H1 (cell line): Measurements from ENCODE around the gene PSD2. TPM values are rescaled to one million over a fixed set of nuclear protein-coding genes. Genes with fewer than 3 reads are reported as not detected.

Experiments
- BRCA1 ChIP-seq: IDR thresholded peaks from 2 replicates; pipeline ENCODE4 v1.6.1; 2012; ENCODE audit warnings: low read depth, low read length, improper control_type of control experiment
- CEBPB ChIP-seq: IDR thresholded peaks from 2 replicates; pipeline ENCODE4 v1.6.1; 2012; ENCODE audit warnings: low read depth, low read length
- CTBP2 ChIP-seq: IDR thresholded peaks from 2 replicates; pipeline ENCODE4 v1.7.0; 2011; ENCODE audit warnings: borderline replicate concordance, mild to moderate bottlenecking, moderate library complexity, mixed read lengths, low read length; ENCODE audit not compliant: insufficient read depth, insufficient read length
- CTCF ChIP-seq, 3 experiments: IDR thresholded peaks; 1 replicate in 2 of 3; 2 replicates in 1 of 3; pipeline versions ENCODE4 v1.5.1 to v1.6.1; 2011; ENCODE audit warnings: low read length in 3 of 3, mild to moderate bottlenecking in 3 of 3, inconsistent platforms in 2 of 3, low read depth in 1 of 3, moderate library complexity in 1 of 3; ENCODE audit not compliant: insufficient read depth in 1 of 3; ENCODE audit errors: control extremely low read depth in 1 of 3
- E2F6 ChIP-seq: IDR thresholded peaks from 2 replicates; pipeline ENCODE4 v1.6.1; 2012; ENCODE audit warnings: inconsistent platforms
- JUN ChIP-seq: IDR thresholded peaks from 2 replicates; pipeline ENCODE4 v1.6.1; 2011; ENCODE audit warnings: low read depth, mild to moderate bottlenecking, improper control_type of control experiment, low read length
- MAFK ChIP-seq: IDR thresholded peaks from 2 replicates; pipeline ENCODE4 v1.6.1; 2012; ENCODE audit warnings: low read depth, mild to moderate bottlenecking, improper control_type of control experiment, low read length
- MAX ChIP-seq: IDR thresholded peaks from 2 replicates; pipeline ENCODE4 v1.6.1; 2012; ENCODE audit warnings: inconsistent platforms
- NANOG ChIP-seq: IDR thresholded peaks from 2 replicates; pipeline ENCODE4 v1.6.1; 2011; ENCODE audit warnings: low read length, low read depth, mild to moderate bottlenecking, inconsistent platforms; ENCODE audit not compliant: insufficient read depth, poor library complexity, severe bottlenecking
- RAD21 ChIP-seq, 2 experiments: IDR thresholded peaks in 1 of 2; conservative IDR thresholded peaks in 1 of 2; 2 replicates each; pipeline ENCODE4 v1.6.1; 2011; ENCODE audit warnings: low read depth in 2 of 2, low read length in 2 of 2, improper control_type of control experiment in 1 of 2, inconsistent platforms in 1 of 2, mild to moderate bottlenecking in 1 of 2, moderate library complexity in 1 of 2
- RFX5 ChIP-seq: IDR thresholded peaks from 2 replicates; pipeline ENCODE4 v1.6.1; 2011; ENCODE audit warnings: low read depth, low read length, improper control_type of control experiment, borderline replicate concordance
- SIN3A ChIP-seq, 2 experiments: IDR thresholded peaks in 1 of 2; conservative IDR thresholded peaks in 1 of 2; 2 replicates each; pipeline ENCODE4 v1.6.1; 2011 to 2012; ENCODE audit warnings: low read length in 2 of 2, improper control_type of control experiment in 1 of 2, low read depth in 1 of 2, mild to moderate bottlenecking in 1 of 2
- SP4 ChIP-seq: IDR thresholded peaks from 2 replicates; pipeline ENCODE4 v1.6.1; 2012; ENCODE audit warnings: low read length, inconsistent platforms
- SRF ChIP-seq: IDR thresholded peaks from 2 replicates; pipeline ENCODE4 v1.6.1; 2011; ENCODE audit warnings: mild to moderate bottlenecking, low read depth, low read length, moderate library complexity
- TAF1 ChIP-seq: IDR thresholded peaks from 2 replicates; pipeline ENCODE4 v1.6.1; 2011; ENCODE audit warnings: mild to moderate bottlenecking, low read depth, low read length
- TAF7 ChIP-seq: optimal IDR thresholded peaks from 2 replicates; pipeline ENCODE3; 2011; ENCODE audit warnings: low read depth, mild to moderate bottlenecking, inconsistent platforms, low read length, moderate library complexity, borderline replicate concordance
- TBP ChIP-seq: IDR thresholded peaks from 2 replicates; pipeline ENCODE4 v1.6.1; 2011; ENCODE audit warnings: low read depth, low read length, improper control_type of control experiment
- TCF12 ChIP-seq: IDR thresholded peaks from 2 replicates; pipeline ENCODE4 v1.6.1; 2011; ENCODE audit warnings: low read depth, mild to moderate bottlenecking, low read length
- TEAD4 ChIP-seq: IDR thresholded peaks from 2 replicates; pipeline ENCODE4 v1.6.1; 2012; ENCODE audit warnings: low read depth, low read length, inconsistent platforms, mixed read lengths
- YY1 ChIP-seq: IDR thresholded peaks from 2 replicates; pipeline ENCODE4 v1.6.1; 2011; ENCODE audit warnings: low read depth, mild to moderate bottlenecking, low read length
- polyA plus RNA-seq, 7 experiments: library from polyadenylated mRNA; depleted of rRNA in 3 of 7; stranded (reverse) in 5 of 7; unstranded in 2 of 7; fragments of >200 nt in 5 of 7; fragments of 200-250 nt in 2 of 7; gene quantifications; 1 replicate in 5 of 7; 2 replicates in 1 of 7; 4 replicates in 1 of 7; pipeline versions ENCODE4 v1.2.1 to v1.2.3, GENCODE V29; 2011 to 2013; ENCODE audit warnings: missing spikeins in 2 of 7, mixed read lengths in 2 of 7
- total RNA-seq: library from RNA; stranded (reverse); fragmentation: NEBNext Ultra II Directional; extraction: Animal tissue kit (Norgen Biotek cat#: 25700); gene quantifications from 2 replicates; pipeline ENCODE4 v1.2.1, GENCODE V29; 2021

PSD2 gene
- total and polyA plus RNA-seq, 2 of the 8 experiments (the other 6 are each of a cell fraction or from before 2014, with no cell fraction given) = 0.06 to 0.14 TPM

- TF ChIP-seq TBP = no peak
- TF ChIP-seq JUN = no peak
- no peak for TF ChIP-seq SRF
- TF ChIP-seq MAFK = no peak
- TF ChIP-seq TAF7 = peak; percentile 58
- no peak for TF ChIP-seq RFX5
- no peak for TF ChIP-seq SP4
- no peak; the same call in 1 of the 2 replicates for TF ChIP-seq E2F6
- TF ChIP-seq TAF1 = peak; percentile 27; the same call in 1 of the 2 replicates
- peak; percentile 32; the same call in 1 of the 2 replicates for TF ChIP-seq MAX
- no peak for TF ChIP-seq CEBPB
- no peak for TF ChIP-seq BRCA1
- peak; percentile 61 to 73 for TF ChIP-seq RAD21 (IDR thresholded peaks at IDR 0.05 in 1 of 2, conservative IDR thresholded peaks at IDR 0.05 in 1 of 2; ENCODE audit: low read depth in 2 of 2, low read length in 2 of 2)
- TF ChIP-seq TCF12 = no peak
- TF ChIP-seq CTBP2 = no peak
- no peak for TF ChIP-seq NANOG
- TF ChIP-seq YY1 = peak; percentile 26; the same call in 1 of the 2 replicates
- TF ChIP-seq SIN3A (conservative IDR thresholded peaks at IDR 0.05 in 1 of 2, IDR thresholded peaks at IDR 0.05 in 1 of 2; ENCODE audit: low read depth in 1 of 2, low read length in 2 of 2) = 0 out of 4 replicates have a peak, but pooled peaks of 1 of the 2 experiments have one; percentile 35
- peak in 2 of 3 experiments; percentile 96 to 97; a peak in 3 of 4 replicates for TF ChIP-seq CTCF (IDR thresholded peaks at IDR 0.05; ENCODE audit: control extremely low read depth in 1 of 3, insufficient read depth in 1 of 3, low read depth in 1 of 3, low read length in 3 of 3)
- TF ChIP-seq TEAD4 = no peak
These were observed 20.5 kb upstream of the PSD2 start (continued) for GRCh38 chr5:139774980-139775661.
